Calu3 (cell line): ENCODE results near the gene NETO1. TPM values are rescaled to one million over a fixed set of nuclear protein-coding genes. Genes with fewer than 3 reads are reported as not detected.

Source experiments
- BruUV-seq: library from RNA; stranded (reverse); fragments of 400-500 nt; replicated peaks from 2 replicates; lab custom pipeline; 2021; lab: Mats Ljungman, UMichigan
- CTCF ChIA-PET: fragments of 300-600 bp; sonication (Branson Sonifier 250); formaldehyde crosslinking; loops from one replicate; lab custom pipeline; 2022; ENCODE audit warnings: antibody characterized with exemption; lab: Charles Lee
- DNase-seq: peaks from one replicate; pipeline ENCODE4 v3.0.0; 2022
- H3K27ac Mint-ChIP-seq: one replicate; pipeline ENCODE4 v1.8.0; 2022; ENCODE audit warnings: mixed read lengths; ENCODE audit not compliant: unreplicated experiment
- H3K27me3 Mint-ChIP-seq: one replicate; pipeline ENCODE4 v1.8.0; 2022; ENCODE audit warnings: mixed read lengths; ENCODE audit not compliant: unreplicated experiment
- H3K36me3 Mint-ChIP-seq: one replicate; pipeline ENCODE4 v1.8.0; 2022; ENCODE audit warnings: mild to moderate bottlenecking, moderate library complexity, mixed read lengths; ENCODE audit not compliant: insufficient read depth, unreplicated experiment
- H3K4me1 Mint-ChIP-seq: one replicate; pipeline ENCODE4 v1.8.0; 2022; ENCODE audit warnings: mild to moderate bottlenecking, low read depth, mixed read lengths; ENCODE audit not compliant: unreplicated experiment
- H3K4me3 Mint-ChIP-seq: one replicate; pipeline ENCODE4 v1.8.0; 2022; ENCODE audit warnings: mild to moderate bottlenecking, low read depth, moderate library complexity, mixed read lengths; ENCODE audit not compliant: unreplicated experiment
- H3K9me3 Mint-ChIP-seq: one replicate; pipeline ENCODE4 v1.8.0; 2022; ENCODE audit warnings: low read depth, mixed read lengths; ENCODE audit not compliant: unreplicated experiment
- intact Hi-C: fragments of 100-400 bp; cut with micrococcal nuclease; formaldehyde crosslinking; loops from one replicate; pipeline ENCODE4 v1.10.0; 2022; ENCODE audit not compliant: unreplicated experiment
- total RNA-seq: library from RNA; stranded (reverse); gene quantifications from 2 replicates; pipeline ENCODE4 v1.2.3, GENCODE V29; 2022
- TF ChIP-seq, protein P1 (sequence below): fragments of 200-600 bp; IDR thresholded peaks from one replicate; pipeline ENCODE4 v1.8.0; 2022; ENCODE audit warnings: antibody characterized with exemption; ENCODE audit not compliant: unreplicated experiment

NETO1 gene
- total RNA-seq, 1 experiment from 2014 or later, result not detected

DNA sequence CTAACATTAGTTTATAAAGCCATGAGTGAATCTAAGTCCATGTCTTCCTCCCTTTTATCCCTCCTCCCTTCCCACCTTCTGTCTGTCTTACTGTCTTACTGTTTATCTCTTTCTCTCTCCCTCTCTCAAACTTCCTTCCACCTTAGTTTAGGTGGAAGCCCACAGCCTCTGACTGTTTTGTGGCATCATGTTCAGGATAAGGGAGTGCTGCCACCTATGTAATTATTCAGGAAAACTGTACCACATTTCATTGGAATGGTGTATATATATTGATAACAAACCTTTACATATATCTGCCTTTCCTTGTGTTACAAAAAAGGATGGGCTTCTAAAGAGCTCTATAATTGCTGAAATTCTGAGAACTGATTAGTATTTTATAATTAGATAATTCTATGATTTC is 48.7 kb downstream of the NETO1 start:
- Mint-ChIP-seq H3K4me1 (no peaks in the 10 kb centered on the region), H3K27ac (no peak overlapping the region)
- TF ChIP-seq, protein P1, sequence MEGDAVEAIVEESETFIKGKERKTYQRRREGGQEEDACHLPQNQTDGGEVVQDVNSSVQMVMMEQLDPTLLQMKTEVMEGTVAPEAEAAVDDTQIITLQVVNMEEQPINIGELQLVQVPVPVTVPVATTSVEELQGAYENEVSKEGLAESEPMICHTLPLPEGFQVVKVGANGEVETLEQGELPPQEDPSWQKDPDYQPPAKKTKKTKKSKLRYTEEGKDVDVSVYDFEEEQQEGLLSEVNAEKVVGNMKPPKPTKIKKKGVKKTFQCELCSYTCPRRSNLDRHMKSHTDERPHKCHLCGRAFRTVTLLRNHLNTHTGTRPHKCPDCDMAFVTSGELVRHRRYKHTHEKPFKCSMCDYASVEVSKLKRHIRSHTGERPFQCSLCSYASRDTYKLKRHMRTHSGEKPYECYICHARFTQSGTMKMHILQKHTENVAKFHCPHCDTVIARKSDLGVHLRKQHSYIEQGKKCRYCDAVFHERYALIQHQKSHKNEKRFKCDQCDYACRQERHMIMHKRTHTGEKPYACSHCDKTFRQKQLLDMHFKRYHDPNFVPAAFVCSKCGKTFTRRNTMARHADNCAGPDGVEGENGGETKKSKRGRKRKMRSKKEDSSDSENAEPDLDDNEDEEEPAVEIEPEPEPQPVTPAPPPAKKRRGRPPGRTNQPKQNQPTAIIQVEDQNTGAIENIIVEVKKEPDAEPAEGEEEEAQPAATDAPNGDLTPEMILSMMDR, result no peak

DNA sequence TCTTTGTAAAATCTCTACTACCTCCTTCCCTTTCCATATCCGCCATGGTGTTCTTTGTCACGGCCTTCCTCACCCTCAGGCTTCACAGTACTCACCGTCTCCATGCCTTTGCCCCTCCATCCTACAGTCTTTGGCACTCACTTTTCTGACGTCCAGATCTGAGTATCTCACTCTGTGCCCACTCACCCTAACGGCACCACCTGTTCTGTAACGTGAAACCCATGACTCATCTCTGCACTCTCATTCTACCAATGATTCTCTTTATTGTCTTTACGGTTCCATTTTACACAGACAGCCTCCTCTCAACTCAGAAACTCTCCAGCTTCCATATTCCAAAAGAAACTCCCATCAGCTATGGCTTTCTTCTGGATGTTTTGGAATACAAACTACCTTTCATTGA is 56.7 kb downstream of the NETO1 start:
- TF ChIP-seq, protein P1, result no peak
- no TSS peak for BruUV-seq

More for the DNA sequence above, 48.7 kb downstream of the NETO1 start:
- no TSS peak for BruUV-seq
- Mint-ChIP-seq H3K36me3 (no peaks in the 10 kb centered on the region), H3K27me3 (no peaks in the 10 kb centered on the region), H3K4me3 (no peak overlapping the region), H3K9me3 (no peaks in the 10 kb centered on the region)
- no peak for DNase-seq
- intact Hi-C loops, result no loop called here
- CTCF ChIA-PET, result interaction anchor here (0.6 kb wide), 1 partner anchor 296 kb away, joined by 3 read pairs; no protein-coding TSS in a partner anchor

DNA sequence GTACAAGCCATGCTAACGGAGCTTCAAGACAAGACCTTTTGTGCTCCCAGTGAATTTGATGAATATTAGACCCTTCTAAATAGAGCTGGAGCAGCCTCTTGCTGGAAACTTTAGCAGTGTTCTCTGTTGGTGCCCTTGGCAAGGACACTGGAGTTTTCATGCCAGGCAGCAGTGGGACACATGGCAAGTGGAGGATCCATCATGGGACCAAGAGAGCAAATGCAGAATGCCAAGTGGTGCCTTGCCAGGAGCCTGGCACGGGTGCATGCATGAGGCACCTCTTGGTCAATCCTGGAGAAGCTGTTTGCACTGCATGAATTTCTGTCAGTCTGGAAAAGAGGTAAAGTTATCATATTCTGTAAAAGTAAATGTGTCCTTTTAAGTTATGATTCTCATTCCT is 59.1 kb downstream of the NETO1 start:
- no peak overlapping the region for H3K4me3 Mint-ChIP-seq
- CTCF ChIA-PET, result interaction anchor here (0.6 to 0.7 kb wide), 2 partner anchors 50 to 534 kb away, joined by 3 to 4 read pairs; no protein-coding TSS in a partner anchor
- DNase-seq, result no peak
- intact Hi-C loops, result no loop called here
- TF ChIP-seq, protein P1, result no peak
- no peaks in the 10 kb centered on the region for H3K36me3 Mint-ChIP-seq
- H3K27me3 Mint-ChIP-seq, result no peaks in the 10 kb centered on the region
- BruUV-seq, result no TSS peak
- peaks cover 8% of the 10 kb centered on the region for H3K9me3 Mint-ChIP-seq
- H3K4me1 Mint-ChIP-seq, result no peaks in the 10 kb centered on the region
- H3K27ac Mint-ChIP-seq, result no peak overlapping the region

More for the DNA sequence above, 56.7 kb downstream of the NETO1 start:
- Mint-ChIP-seq H3K9me3 (peaks cover 8% of the 10 kb centered on the region), H3K4me1 (no peaks in the 10 kb centered on the region), H3K27ac (no peak overlapping the region), H3K36me3 (no peaks in the 10 kb centered on the region), H3K4me3 (no peak overlapping the region), H3K27me3 (no peaks in the 10 kb centered on the region)
- CTCF ChIA-PET, result no interaction called here
- intact Hi-C loops, result no loop called here
- no peak for DNase-seq

DNA sequence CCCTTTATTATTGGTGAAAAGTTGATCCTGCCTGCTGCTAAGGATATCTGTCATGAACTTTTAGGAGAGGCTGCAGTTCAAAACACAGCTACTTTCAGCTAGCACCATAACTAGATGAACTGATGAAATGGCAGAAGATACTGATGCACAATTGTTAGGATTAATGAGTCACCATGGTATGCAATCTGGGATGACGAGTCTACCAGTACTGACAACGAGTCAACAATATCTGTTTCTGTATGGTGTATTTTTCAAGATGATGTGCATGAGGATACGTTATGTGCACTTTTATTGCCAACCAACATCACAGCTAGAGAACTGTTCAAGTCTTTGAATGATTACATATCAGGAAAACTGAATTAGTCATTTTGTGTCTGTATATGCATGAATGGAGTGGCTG is 68.7 kb downstream of the NETO1 start:
- TF ChIP-seq, protein P1, result no peak
- no peak for DNase-seq
- Mint-ChIP-seq H3K27me3 (no peaks in the 10 kb centered on the region), H3K27ac (no peak overlapping the region), H3K9me3 (peaks cover 3% of the 10 kb centered on the region), H3K4me3 (no peak overlapping the region), H3K4me1 (no peaks in the 10 kb centered on the region), H3K36me3 (no peaks in the 10 kb centered on the region)
- CTCF ChIA-PET, result no interaction called here
- intact Hi-C loops, result no loop called here
- BruUV-seq, result no TSS peak
